GM18867 (cell line): ENCODE results near the gene ATG5.

ENCODE experiments used
- ATAC-seq: cut with Tn5 transposase; IDR thresholded peaks from one replicate; pipeline ENCODE4 v1.9.1; 2021; ENCODE audit warnings: mild to moderate bottlenecking, moderate library complexity; ENCODE audit not compliant: unreplicated experiment

ATG5 gene

GRCh38 chr6:106325336-106326178 lies at the start of gene ATG5:
Gene ATG5 (minus strand): TSS chr6:106325760. CDS start chr6:106316208, 9,552 bp downstream.
- ATAC-seq, result peak; percentile 91

- no peak for ATAC-seq
Observed at GRCh38 chr6:106373502-106374239, 48.1 kb upstream of the ATG5 start.

- ATAC-seq, result no peak
Observed at GRCh38 chr6:106372838-106373501, 47.4 kb upstream of the ATG5 start.

GRCh38 chr6:106370639-106371038 lies 45.1 kb upstream of the ATG5 start:
- no peak for ATAC-seq

GRCh38 chr6:106369739-106370138 lies 44.2 kb upstream of the ATG5 start:
- no peak for ATAC-seq

- no peak for ATAC-seq
Observed at GRCh38 chr6:106363401-106364138, 38.0 kb upstream of the ATG5 start.

GRCh38 chr6:106360989-106361430 lies 35.5 kb upstream of the ATG5 start:
- ATAC-seq, result peak; percentile 31

GRCh38 chr6:106360410-106360988 lies 34.9 kb upstream of the ATG5 start, which contains the start of gene CRYBG1:
Gene CRYBG1 (plus strand): TSS chr6:106360717. CDS start chr6:106360909, 192 bp downstream.
- ATAC-seq, result peak; percentile 76

GRCh38 chr6:106359959-106360409 lies 34.4 kb upstream of the ATG5 start:
- ATAC-seq, result no peak

- ATAC-seq, result no peak
Observed at GRCh38 chr6:106356378-106356777, 30.8 kb upstream of the ATG5 start.

- no peak for ATAC-seq
Observed at GRCh38 chr6:106347219-106347618, 21.7 kb upstream of the ATG5 start.

- peak; percentile 63 for ATAC-seq
Observed at GRCh38 chr6:106339334-106340029, 13.9 kb upstream of the ATG5 start.

- ATAC-seq, result peak; percentile 73
Observed at GRCh38 chr6:106334646-106335448, 9.3 kb upstream of the ATG5 start.

GRCh38 chr6:106324726-106325335 lies 729 bp downstream of the ATG5 start:
- ATAC-seq, result no peak

- ATAC-seq, result no peak
Observed at GRCh38 chr6:106321940-106322339, 3.6 kb downstream of the ATG5 start.

GRCh38 chr6:106318851-106319250 lies 6.7 kb downstream of the ATG5 start:
- ATAC-seq, result no peak

- ATAC-seq, result no peak
Observed at GRCh38 chr6:106318061-106318460, 7.5 kb downstream of the ATG5 start.

- peak; percentile 43 for ATAC-seq
Observed at GRCh38 chr6:106316375-106316766, 9.2 kb downstream of the ATG5 start.
